Stimulated activated CD4-positive, alpha-beta T cell treated with anti-CD3 and anti-CD28 coated beads, Interleukin-1b, Interleukin-23, amount 100 ng/mL, for 48 hours (primary cell): ENCODE results near the gene AUH.

Experiments
- DNase-seq: peaks from one replicate; pipeline ENCODE4 v3.0.0-alpha.2; 2020

AUH gene

GRCh38 chr9:91182429-91183225, 179.1 kb downstream of the AUH start:
- DNase-seq = no peak

DNA sequence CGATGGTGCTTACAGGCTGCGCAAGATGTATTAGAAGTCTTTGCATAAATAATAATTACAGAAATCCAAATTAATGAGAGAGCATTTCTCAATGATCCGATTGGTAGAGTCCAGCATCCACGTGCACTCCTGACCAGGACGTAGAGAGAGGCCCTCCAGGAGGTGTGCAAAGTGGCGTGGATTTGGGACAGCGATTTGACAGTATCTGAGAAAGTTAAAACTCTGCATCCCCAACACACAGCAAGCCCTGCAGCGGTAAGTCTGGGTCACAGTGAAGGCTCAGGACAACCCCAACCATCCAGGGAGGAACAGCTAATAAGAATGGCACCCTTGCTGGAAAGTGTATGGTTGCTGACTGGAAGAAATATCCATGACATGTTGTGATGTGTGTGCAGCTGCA, 180.2 kb downstream of the AUH start:
- no peak for DNase-seq

GRCh38 chr9:91180930-91181268, 180.8 kb downstream of the AUH start:
- no peak for DNase-seq

GRCh38 chr9:91180240-91180929, 181.3 kb downstream of the AUH start:
- DNase-seq = no peak

DNA sequence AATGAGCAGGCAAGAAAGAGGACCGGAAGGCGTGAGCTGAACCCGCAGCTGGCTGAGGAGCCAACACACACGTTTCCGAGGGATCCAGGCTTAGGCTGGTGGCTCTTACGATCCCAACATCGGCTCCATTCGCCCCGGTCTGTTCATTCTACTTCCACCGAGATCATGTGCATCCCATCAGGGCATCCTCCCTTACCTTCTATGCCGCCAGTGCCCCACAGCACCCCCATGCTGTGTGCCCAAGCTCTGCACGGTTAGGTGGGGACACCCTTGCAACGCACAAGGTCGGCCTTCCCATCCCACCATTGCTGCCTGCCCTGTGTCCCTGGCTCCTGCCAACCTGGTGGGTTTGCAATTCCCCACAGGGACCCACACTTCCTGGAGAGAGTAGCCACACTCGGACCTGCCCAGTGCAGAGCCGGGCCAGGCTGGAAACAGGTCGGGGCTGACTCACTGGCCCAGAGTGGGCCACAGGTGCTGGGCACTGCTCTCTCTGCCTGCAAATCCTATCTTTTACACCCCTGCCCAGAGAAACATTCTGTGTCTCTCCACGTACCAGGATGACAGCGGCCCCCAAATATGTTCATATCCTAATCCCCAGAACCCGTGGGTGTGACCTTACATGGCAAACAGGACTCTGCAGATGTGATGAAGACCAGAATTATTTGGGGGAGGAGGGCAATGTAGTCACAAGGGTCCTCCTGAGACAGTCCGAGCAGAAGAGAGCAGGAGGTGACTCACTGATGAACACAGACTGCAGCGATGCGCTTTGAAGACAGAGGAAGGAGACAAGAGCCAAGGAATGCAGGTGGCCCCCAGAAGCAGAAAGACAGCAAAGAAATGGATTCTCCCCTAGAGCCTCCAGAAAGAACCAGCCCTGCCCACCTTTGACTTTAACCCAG, 182.2 kb downstream of the AUH start:
- no peak for DNase-seq

- DNase-seq = no peak
Measured at GRCh38 chr9:91178281-91179236, 183.2 kb downstream of the AUH start.

DNA sequence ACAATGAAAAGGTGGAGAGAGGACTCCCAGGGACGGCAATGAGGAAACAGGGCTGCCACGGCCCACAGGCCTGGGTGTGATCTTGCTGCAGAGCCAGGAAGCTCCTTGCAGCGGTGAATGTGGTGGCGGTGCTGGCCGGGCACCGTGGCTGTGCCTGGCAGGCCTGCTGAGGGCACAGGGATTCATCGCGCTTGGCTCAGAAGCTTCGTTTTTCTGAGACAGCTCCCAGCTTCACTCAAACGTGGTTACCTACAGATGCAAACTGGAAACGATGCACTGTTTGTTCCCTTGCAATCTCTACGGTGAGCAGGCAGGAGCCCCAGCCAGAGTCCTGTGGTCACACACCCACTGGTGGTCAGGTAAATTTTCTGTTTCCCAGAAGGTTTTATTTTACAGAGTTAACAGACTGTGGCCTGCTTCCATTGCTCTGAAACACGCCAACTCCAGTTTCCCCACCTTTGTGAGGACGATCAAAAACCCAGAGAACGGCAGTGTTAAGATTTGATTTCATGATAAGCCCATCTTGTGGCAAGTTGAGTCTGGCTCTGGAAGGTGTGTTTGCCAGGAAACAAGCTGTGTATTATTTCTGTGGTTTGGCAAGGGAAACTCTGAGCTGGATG, 183.9 kb downstream of the AUH start:
- DNase-seq = peak; percentile 77

DNA sequence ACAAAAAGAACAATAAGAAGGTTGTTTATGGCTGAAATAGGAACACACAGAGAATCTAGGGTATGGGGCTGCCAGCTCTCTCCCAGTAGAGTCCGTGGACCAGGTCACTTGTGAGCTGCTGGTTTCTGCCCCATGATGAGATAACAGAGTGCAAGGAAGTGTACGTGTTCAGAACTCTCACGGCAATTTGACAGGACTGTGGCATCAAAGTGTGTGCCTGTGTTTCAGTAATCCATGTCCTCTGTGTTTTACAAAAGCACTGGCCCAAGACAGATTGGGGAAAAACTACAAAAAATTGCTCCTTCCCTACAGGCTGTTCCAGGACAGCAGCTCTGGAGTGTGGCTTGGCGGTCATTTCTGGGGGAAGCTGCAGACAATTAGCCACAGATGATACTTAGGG, 184.6 kb downstream of the AUH start:
- DNase-seq = no peak

- no peak for DNase-seq
Measured at GRCh38 chr9:91176426-91176825, 185.3 kb downstream of the AUH start.

DNA sequence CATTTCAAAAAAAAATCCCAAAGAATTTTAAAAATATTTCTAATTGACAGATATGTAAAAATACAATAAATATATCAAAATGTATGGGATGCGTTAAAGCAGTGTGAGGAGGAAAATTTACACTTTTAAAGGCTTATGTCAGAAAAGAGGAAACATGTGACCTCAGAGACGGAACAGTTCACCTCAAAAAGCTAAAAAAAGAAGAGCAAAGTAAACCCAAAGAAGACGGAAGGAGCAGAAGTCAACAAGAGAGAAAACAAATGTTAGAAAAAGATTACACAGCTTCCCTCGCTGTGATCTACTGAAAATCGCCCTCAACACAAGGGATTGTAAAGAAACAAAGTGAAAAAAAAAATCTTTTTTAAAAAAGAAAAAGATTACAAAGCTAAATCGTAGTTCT, 186.9 kb downstream of the AUH start:
- no peak for DNase-seq

DNA sequence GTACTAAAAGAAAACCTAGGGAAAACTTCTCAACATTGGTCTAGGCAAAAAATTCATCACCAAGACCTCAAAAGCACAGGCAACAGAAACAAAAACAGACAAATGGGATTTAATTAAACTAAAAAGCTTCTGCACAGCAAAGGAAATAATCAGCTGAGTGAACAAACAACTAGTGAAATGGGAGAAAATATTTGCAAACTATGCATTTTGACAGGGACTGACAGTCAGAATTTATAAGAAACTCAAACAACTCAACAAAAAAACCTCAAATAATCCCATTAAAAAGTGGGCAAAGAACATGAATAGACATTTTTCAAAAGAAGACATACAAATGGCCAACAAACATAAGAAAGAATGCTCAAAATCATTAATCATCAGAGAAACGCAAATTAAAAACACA, 189.4 kb downstream of the AUH start:
- DNase-seq = no peak

- DNase-seq = no peak
Measured at GRCh38 chr9:91170951-91171350, 190.8 kb downstream of the AUH start.

- DNase-seq = no peak
Measured at GRCh38 chr9:91166796-91167366, 194.8 kb downstream of the AUH start.

DNA sequence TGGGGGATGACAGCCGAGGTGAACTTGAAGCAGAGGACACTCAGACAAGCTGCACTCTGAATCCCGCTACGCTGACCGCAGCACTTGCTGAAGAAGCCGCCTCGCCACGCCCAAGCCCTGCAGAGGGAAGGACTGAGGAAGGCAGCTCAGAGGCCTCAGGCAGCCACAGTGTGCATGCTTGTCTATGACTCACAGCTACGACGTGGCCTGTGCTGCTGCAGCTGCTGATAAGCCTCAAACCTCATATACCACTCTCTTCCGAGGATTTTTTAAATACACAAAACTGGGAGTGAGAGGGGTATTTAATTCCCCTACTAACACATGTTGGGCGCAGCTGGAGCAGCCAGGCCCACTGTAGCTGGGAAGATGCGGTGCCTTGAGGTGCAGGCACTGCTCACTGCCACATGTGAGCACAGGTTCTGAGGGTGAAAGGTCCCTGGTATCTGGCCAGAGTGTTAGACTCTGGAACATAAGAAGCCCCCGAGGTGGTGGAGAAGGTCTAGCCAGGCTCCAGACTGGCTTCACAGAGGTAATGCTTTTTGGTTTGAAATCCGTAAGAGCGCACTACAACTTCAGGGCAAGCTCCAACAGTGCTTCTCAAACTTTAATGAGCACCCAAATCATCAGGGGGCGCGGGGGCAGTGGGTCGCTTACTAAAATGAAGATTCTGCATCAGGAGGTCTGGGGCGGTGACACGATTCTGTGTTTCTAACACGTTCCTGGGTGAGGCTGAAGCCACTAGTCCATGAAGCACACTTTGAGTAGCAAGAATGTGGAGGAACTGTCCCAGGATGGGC, 196.8 kb downstream of the AUH start:
- DNase-seq = peak; percentile 83
